BJ (cell line): ENCODE measurements around the gene CD7. TPM values are rescaled to one million over a fixed set of nuclear protein-coding genes. Genes with fewer than 3 reads are reported as not detected.

Source experiments
- CTCF ChIA-PET: fragments of 350-600 bp; formaldehyde crosslinking; extraction: SDS; loops from one replicate; lab custom pipeline; 2021; ENCODE audit warnings: antibody characterized with exemption, inconsistent platforms; lab: Yijun Ruan, JAX
- POLR2A ChIA-PET: fragments of 300-600 bp; sonication (Branson Sonifier 250); formaldehyde crosslinking; extraction: SDS; loops from one replicate; lab custom pipeline; 2021; ENCODE audit warnings: antibody characterized with exemption; lab: Charles Lee
- DNase-seq: peaks from one replicate; pipeline ENCODE4 v3.0.0-alpha.2; 2011; ENCODE audit warnings: low read depth
- H3K27me3 ChIP-seq: 2 replicates; pipeline ENCODE4 v1.6.0; 2011; ENCODE audit warnings: low read length; ENCODE audit not compliant: control insufficient read depth, insufficient read depth
- H3K36me3 ChIP-seq: 2 replicates; pipeline ENCODE4 v1.5.1; 2011; ENCODE audit warnings: low read length; ENCODE audit not compliant: control insufficient read depth, insufficient read depth
- H3K4me3 ChIP-seq: 2 replicates; pipeline ENCODE4 v1.5.1; 2011; ENCODE audit warnings: low read depth, mild to moderate bottlenecking, control low read depth, low read length
- polyA plus RNA-seq: library from polyadenylated mRNA; depleted of rRNA; stranded (reverse); fragments of >200 nt; gene quantifications from 2 replicates; pipeline ENCODE4 v1.2.3, GENCODE V29; 2011
- TF ChIP-seq, protein P1 (sequence below): IDR thresholded peaks from 2 replicates; pipeline ENCODE4 v1.5.1; 2011; ENCODE audit warnings: low read depth, mild to moderate bottlenecking, control low read depth, inconsistent platforms, low read length, moderate library complexity; ENCODE audit not compliant: insufficient read depth

CD7 gene
- polyA plus RNA-seq, 1 experiment = 0.22 TPM

DNA sequence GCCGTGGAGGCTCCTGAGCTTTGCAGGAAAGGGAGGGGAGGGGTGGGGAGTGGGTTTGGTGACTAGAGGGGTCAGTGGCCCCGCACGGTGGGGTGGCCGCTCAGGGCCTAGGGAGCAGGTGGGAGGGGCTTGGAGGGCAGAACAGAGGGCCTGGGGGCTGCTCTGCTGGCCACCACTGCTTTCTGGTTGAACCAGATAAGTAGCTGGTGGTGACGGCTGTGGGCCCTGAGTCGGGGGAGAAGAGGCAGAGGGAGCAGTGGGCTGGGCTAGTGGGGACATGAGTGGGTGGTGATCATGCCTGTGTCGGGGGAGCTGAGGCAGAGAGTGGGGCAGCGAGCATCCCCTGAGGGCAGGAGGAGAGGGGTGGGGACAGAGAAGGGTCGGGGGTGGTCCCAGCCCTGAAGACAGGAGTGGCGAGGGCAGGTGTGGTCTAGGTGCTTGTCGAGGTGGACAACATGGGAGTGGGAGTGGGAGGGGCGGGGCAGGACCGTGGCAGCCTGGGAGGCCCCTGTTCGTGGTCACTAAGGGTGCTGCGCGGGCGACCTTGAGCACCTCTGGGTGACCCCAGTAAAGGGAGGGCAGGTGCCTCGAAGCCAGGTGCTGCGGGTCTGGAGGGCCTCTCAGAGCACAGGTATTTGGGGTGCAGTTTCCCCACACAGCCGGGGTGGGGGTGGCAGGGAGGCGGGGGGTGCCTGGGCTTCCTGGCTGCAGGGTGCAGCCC is 6.3 kb upstream of the CD7 start:
- CTCF ChIA-PET = interaction anchor here (0.6 to 2.5 kb wide), 2 partner anchors 23 to 386 kb away, joined by 3 to 7 read pairs; no protein-coding TSS in a partner anchor
- Histone ChIP-seq H3K4me3 (no peak overlapping the region), H3K36me3 (no peaks in the 10 kb centered on the region), H3K27me3 (no peaks in the 10 kb centered on the region)
- TF ChIP-seq, protein P1, sequence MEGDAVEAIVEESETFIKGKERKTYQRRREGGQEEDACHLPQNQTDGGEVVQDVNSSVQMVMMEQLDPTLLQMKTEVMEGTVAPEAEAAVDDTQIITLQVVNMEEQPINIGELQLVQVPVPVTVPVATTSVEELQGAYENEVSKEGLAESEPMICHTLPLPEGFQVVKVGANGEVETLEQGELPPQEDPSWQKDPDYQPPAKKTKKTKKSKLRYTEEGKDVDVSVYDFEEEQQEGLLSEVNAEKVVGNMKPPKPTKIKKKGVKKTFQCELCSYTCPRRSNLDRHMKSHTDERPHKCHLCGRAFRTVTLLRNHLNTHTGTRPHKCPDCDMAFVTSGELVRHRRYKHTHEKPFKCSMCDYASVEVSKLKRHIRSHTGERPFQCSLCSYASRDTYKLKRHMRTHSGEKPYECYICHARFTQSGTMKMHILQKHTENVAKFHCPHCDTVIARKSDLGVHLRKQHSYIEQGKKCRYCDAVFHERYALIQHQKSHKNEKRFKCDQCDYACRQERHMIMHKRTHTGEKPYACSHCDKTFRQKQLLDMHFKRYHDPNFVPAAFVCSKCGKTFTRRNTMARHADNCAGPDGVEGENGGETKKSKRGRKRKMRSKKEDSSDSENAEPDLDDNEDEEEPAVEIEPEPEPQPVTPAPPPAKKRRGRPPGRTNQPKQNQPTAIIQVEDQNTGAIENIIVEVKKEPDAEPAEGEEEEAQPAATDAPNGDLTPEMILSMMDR = no peak
- no peak for DNase-seq
- POLR2A ChIA-PET = no interaction called here

DNA sequence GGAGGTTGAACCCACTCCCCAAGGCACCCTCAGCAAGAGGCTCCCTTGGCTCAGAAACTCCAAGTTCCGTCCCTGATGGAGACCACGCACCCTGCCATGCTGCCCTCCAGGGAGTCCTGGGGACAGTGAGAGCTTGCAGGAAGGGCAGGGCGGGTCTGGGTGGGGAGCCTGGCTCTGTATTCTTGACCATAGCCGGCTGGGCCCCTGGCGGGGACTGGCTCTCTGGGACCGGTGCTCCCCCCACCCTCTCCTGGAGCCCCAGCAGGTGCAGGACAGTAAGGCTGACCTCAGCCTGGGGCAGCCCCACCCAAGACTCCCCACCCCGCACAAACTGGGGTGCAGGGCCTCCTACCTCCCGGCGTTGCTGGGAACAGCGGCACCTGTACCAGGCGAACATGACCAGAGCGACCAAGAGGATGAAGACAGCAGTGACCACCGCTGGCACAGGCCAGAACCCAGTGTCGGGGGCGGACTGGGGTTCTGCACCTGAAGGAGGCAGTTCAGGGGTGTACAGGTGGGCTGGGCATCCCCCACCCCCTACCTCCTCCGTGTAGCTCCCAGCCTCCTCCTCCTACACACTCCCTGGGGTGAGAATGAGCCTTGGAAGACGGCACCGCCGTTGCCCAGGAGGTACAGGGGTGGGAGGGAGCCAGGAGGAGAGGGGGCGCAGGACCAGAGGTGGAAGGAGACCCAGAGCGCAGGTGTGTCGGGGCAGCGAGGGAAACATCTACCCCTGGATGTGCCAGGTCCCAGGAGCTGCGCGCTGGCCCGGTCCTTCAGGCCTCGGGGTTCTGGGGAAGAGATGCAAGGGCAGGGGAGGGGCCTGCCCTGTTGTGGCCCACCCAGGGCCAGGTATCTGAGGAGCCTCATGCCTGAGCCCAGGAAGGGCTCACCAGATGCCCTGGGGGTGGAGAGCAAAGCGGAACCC is 5.4 kb upstream of the CD7 start:
- POLR2A ChIA-PET = no interaction called here
- no peak overlapping the region for H3K4me3 ChIP-seq
- no peak for DNase-seq
- TF ChIP-seq, protein P1 = no peak
- H3K27me3 ChIP-seq = no peaks in the 10 kb centered on the region
- H3K36me3 ChIP-seq = no peaks in the 10 kb centered on the region
- CTCF ChIA-PET = interaction anchor here (0.6 to 2.5 kb wide), 7 partner anchors 8 to 387 kb away, joined by 3 to 10 read pairs (median 6); no protein-coding TSS in a partner anchor

DNA sequence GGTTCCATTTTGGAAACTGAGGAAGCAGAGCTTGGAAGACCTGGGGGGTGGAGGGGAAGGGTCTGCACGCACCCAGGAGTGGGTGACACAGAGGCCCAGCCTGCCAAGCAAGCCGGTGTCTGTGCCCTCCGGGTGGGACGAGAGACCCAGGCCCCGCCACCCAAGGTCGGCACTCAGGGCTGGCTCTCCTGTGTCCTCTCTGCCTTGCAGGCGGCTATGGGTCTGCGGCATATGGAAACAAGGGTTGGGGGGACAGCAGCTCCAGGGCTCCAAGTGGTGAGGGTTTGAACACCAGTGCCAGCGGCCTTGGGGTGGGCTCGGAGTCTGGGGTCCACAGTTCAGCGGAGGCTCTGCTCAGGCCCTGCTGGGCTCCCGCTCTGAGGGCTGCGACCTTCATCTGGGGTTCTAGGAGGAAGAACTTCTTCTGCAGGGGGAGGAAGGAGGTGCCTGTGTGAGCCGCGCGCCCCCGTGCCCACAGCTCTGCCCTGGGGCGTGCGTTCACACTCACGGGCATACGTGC is 4.6 kb upstream of the CD7 start:
- Histone ChIP-seq H3K27me3 (no peaks in the 10 kb centered on the region), H3K4me3 (no peak overlapping the region), H3K36me3 (no peaks in the 10 kb centered on the region)
- ChIA-PET POLR2A (no interaction called here), CTCF (interaction anchor here (0.6 to 2.4 kb wide), 8 partner anchors 9 to 292 kb away, joined by 3 to 10 read pairs (median 4); no protein-coding TSS in a partner anchor)
- TF ChIP-seq, protein P1 = no peak
- DNase-seq = no peak

DNA sequence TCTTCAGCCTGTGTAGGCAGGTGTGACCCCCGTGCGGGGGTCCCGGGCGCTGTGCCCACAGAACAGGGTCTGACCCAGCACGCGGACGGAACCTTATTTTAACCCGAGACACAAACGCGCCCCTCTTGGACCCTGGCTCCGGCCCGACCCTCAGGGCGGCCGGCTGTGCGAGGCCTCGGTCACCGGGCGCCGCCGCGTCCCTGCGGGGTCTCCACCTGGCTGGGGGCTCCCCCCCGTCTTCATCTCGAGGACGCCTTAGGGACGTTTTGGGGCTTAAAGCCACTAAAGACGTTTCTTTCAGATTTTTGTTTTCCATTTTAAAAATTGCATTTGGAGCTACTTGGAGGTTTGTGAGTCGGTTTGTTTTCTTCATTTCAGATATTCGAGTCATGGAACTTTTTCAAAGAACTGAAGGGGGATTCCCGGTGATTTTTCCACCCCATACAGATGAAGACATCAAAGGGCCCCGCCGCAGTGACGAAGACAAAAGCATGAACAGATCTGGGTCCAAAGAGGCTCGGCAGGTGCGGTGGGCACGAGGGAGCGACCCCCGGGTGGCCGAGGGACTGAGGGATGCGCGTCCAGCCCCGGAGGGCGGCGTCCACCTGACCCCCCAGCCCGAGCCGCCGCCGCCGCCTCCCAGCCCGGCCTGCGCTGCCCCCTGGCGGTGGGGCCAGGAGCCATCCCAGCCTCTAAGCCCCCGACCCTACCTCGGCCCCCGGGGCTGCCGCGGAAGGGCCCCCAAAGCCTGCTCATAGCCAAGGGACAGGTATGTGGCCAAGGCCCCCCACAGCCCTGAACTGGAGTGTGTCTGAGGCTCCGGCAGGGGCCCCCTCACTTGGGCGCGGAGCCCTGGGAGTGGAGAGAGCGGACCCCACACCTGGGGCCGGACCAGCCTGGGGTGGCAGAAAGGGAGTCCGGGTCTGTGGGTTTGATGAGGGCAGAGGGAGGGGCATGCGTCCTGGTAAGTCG is 3.8 kb upstream of the CD7 start:
- TF ChIP-seq, protein P1 = peak; percentile 60
- no peak for DNase-seq
- Histone ChIP-seq H3K36me3 (no peaks in the 10 kb centered on the region), H3K4me3 (no peak overlapping the region), H3K27me3 (peaks cover 6% of the 10 kb centered on the region)
- ChIA-PET CTCF (interaction anchor here (0.6 to 2.4 kb wide), 12 partner anchors 9 to 291 kb away, joined by 3 to 10 read pairs (median 3); no protein-coding TSS in a partner anchor), POLR2A (no interaction called here)
